Astrocyte (in vitro differentiated cells and primary cell): ENCODE measurements around the gene NFATC1.

Experiments used
- CTCF ChIP-seq: IDR thresholded peaks from 2 replicates; pipeline ENCODE4 v1.5.1; 2011; ENCODE audit warnings: low read depth, mild to moderate bottlenecking, inconsistent platforms, low read length, moderate library complexity; ENCODE audit not compliant: insufficient read depth
- EZH2 ChIP-seq: IDR thresholded peaks from 2 replicates; pipeline ENCODE4 v1.6.1; 2012; ENCODE audit warnings: mild to moderate bottlenecking, low read length, inconsistent platforms; ENCODE audit not compliant: insufficient read depth

DNA sequence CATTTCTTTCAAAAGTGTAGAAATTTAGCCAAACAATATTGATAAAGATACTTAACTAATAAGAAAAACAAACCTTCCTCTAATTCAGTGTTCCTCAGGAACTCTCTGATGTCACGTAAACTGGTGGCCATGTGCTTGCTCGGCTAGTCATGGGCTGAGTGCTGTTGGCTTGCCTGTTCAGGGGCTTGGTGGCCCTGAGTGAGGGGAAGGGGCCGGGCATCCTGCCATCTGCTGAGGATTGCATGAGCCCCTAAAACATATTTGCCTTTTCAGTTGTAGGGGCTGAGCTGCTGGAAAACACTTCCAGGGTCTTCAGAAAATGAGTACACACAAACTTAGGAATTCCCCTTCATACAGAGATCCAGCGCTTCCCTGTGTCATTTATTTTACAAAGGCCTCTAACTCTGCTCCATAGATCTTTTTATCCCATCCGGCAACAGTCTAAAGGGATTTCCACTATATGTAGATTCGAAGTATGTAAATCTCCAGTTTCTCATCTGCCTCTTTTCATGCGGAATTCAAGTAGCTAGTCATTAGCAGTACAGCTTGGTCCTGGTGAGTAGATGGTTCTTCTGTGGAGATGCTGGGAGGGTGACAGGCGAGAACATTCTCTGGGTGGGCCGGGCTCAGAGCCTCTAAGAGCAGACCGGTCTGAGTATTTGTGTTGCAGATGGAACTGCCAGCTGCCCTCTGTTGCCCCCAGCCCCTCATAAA, 20.1 kb upstream of the NFATC1 start:
- TF ChIP-seq CTCF (no peak), EZH2 (no peak)
